ENCODE measurements around the gene MCCC2.
"Not testable (repeated sequence)": the region's sequence is repeated elsewhere in the genome, so short reads cannot be mapped to it uniquely, and the experiment has no call there.

Gene MCCC2

DNA sequence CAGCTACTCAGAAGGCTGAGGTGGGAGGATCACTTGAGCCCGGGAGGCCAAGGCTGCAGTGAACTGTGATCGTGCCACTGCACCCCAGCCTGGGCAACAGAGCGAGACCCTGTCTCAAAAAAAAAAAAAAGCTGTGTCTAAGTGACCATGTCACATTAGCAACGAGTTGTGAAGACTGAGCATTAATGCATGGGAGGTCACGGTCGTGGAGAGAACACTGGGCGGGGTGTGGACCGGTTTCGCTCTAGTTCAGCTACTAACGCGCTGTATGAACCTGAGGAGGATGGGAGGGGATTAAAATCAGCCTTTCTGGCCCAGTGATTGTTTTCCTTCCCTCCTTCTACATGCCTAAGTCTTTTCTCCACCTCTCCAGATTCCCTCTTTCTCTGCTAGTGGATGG is 75.2 kb downstream of the MCCC2 start:
- DNase-seq (ENCODE audit: low read depth in 2 of 2): no peak

DNA sequence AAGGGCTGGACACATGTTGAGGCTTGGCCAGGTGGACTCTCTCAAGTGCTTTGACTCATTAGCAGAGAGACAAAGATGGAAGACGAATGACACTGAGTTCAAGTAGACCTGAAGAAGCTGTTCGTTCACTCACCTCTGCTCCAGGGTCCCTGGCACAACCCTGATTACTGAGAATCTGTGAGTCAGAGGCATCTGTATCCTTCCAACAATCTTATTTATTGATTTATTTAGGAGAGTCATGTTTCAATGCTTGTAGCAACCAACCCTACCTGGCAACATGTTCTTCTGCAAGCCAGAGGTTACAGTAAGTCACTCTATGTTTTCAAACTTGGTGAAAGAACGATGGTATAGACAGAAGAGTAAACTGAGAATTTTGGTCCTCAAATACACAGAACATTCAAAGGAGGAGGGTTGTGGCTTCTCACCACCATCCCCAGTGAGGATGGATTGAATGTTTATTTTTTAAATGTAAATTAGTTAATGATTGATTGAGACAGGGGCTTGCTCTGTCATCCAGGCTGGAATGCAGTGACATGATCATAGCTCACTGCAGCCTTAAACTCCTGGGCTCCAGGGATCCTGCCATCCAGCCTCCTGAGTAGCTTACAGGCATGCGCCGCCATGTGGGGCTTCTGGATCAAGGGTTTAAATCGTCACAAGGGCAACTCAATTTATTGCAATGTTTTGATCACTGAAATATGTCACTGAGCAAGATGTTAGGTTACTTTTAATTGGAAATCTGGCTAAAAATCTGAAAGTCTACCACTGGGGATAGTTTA is 76.2 kb downstream of the MCCC2 start:
- no peak for DNase-seq (ENCODE audit: low read depth in 2 of 2)

DNA sequence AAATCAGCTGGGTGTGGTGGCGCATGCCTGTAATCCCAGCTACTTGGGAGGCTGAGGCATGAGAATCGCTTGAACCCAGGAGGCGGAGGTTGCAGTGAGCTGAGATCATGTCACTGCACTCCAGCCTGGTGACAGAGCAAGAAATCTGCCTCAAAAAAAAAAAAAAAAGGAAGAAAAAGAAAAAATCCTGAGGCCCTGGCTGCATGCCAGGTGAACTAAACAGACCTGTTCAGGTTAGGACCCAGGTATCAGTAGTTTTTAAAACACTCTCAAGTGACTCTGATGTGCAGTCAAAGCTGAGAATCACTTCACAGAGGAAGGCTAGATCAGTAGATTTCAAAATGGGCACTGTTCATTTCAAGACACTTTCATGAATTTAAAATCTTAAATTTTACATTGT is 77.5 kb downstream of the MCCC2 start:
- not testable (repeated sequence) for DNase-seq (ENCODE audit: low read depth in 2 of 2)

DNA sequence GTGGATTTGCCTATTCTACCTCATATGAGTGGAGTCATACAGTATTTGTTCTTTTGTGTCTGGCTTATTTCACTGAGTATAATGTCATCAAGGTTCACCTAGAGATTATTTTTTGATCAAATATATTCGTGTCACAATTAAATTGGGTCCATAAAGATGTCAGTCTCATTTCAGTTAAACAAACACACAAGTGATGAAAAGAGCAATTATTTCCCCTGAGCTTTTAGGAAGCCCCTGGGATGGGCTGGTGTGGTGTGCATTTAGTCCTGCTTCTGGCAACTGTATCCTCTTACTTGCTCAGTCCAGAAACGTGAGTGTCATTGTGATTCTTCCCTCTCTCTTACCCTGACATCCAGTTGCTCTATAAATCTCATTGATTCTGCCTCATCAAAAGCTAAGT is 79.2 kb downstream of the MCCC2 start:
- no peak for DNase-seq (ENCODE audit: low read depth in 2 of 2)

DNA sequence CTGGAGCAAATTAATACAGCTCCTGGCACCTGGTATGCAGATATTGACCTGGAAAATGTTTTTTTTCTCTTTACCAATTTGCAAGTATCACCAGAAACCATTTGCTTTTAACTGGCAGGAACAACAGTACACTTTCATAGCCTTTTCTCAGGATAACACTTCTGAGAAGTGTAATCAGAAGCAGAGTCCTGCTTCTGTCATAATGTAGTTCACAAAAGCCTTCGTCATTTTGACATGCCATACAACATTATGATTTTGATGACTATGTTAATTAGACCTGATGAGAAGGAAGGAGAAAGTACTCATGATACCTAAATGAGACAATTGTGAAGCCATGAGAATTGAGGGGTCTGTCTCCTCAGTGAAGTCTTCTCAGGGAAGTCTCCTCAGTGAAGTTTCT is 90.8 kb downstream of the MCCC2 start:
- no peak for DNase-seq (ENCODE audit: low read depth in 2 of 2)

DNA sequence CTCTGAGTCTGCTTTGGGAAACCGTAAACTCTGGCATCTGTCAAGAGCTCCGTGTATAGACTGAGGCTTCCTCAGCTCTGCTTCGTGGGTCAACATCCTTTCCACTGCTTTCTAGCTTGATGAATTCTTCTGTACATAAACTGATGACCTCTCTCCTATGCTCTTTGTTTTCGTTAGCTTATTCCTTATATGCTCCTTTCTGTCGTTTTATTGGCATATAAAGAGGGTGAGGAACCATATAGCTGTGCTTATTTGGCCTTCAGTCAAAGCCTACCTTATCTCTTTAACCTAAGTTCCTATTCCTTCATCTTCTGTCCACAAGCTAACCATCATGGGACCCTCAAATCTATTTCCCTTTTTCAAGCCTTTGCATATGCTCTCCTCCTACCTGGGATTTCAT is 92.6 kb downstream of the MCCC2 start:
- no peak for DNase-seq (ENCODE audit: low read depth in 2 of 2)

DNA sequence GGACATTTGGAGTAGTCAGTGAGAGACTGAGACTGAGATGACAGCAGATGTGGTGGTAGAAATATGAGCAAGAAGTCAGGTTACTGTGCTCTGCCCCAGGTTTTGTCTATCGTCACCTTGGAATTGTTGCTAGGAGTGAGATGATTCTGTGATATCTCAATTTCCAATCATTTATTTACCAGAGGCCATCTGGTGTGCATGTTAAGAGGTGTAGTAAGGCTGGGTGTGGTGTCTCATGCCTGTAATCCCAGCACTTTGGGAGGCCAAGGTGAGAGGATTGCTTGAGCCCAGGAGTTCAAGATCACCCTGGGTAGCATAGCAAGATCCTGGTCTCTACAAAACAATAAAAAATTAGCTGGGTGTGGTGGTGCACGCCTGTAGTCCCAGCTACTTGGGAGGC is 93.4 kb downstream of the MCCC2 start:
- DNase-seq (ENCODE audit: low read depth in 2 of 2): no peak

DNA sequence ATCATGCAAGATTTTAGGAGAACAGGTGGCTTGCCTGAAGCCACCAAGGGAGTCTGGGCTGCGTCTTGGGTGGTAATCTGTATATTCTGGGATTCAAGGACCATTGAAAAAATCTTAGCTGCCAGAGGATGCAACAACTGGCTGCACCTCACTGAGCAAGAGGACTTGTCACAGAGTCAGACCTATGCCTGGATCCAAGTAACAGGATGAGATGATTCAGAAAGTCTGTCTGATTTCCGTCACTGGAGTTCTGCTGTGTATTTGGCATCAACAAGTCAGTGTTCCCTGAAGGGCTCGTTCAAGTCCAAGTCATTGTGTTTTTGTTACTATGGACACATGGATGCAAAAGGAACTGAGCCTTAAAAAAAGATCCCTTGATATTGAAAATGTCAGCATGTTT is 94.2 kb downstream of the MCCC2 start:
- no peak for DNase-seq (ENCODE audit: low read depth in 2 of 2)

DNA sequence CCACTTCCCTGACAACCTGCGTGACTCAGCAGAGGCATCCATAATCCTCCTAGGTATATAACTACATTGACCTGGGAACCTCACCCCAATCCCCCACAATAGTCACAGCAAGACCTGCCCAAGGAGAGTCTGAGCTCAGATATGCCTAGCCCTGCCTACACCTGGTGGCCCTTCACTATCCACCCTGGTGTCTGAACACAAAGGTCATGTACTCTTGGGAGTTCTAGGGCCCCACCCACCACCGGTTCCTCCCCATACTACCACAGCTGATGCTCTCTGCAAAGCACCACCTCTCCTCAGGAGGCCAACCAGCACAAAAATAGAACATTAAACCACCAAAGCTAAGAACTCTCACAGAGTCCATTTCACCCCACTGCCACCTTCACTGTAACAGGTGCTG is 97.2 kb downstream of the MCCC2 start:
- DNase-seq (ENCODE audit: low read depth in 2 of 2): no peak

DNA sequence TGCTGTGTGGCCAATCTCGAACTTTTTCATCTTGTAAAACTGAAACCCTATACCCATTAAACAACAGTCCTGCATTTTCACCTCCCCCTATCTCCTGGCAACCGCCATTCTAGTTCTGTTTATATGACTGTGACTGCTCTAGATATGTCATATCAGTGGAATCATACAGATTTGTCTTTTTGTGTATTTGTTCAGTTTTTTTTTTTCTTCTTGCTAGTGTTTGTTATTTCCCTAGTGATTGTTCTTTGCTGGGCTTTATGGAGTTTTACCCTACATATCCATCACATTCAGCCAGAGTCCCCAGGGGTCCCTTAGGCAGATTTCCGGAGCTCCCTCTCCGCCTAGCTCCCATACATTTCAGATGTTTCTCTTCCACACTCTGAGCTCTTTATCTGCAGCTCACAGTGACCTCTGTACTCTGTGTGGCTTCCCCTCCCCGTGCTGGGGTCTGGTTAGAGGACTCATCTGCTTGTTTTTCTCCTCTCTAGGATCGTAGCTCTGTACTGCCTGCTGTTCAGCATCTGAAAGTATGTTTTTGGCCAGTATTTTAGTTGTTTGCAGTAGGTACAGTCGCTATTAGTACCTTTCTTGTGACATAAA is 106.8 kb downstream of the MCCC2 start:
- no peak for DNase-seq (ENCODE audit: low read depth in 2 of 2)

DNA sequence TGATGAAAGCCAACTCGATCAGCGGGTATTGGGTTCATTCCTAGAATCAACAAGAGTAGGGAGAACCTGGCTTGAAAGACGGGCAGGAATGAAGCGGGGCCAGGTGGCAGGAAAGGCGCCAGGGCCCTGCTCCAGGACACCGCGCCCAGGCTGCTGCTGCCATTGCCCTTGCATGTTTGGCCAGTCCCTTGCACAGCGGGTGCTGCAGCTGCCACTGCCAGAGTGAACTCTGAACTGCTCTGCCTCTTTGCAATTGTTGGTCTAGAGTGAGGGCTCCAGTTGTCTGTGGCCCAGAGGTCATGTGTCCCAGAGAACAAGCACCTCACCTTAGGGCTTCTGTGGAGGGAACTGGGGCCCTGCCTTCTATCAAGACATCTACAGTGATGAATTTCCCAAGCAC is 107.9 kb downstream of the MCCC2 start:
- no peak for DNase-seq (ENCODE audit: low read depth in 2 of 2)

DNA sequence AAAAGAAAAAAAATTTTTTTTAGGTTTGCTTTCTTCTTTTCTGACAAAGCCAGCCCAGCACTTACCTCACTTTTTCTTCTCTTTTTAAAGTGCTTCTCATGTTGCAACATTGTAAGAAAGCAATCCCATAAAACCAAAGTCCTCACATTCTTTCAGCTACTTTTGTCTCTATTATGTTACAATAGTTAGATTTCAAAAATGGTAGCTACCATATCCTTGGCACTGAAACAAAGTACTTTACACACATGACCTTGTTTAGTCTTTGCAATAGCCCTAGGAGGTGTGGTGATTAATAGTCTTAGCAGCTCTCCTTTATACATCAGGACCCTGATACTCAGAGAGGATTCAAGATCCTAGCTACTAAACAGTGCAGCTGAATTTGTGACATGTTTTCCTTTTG is 108.5 kb downstream of the MCCC2 start:
- no peak for DNase-seq (ENCODE audit: low read depth in 2 of 2)

DNA sequence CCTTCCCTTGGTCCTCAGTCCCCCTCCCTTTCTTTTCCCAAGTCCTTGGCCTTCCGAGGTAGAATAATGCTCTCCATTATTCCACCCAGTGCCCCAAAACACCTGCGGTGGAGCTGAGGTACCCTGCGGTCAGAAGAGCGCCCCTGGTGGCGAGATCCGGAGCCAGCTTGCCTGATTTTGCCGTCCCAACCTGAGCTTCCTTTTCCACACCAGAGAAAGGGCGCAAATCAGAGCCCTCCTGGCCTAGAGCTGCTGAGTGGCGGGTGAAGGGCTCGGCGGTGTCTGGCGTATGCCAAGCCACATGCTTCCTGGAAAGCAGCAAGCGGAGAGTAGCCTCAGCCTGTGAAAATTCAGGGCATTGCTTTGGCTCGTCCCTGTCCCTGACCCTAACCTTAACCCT is 110.8 kb downstream of the MCCC2 start:
- no peak for DNase-seq (ENCODE audit: low read depth in 2 of 2)

DNA sequence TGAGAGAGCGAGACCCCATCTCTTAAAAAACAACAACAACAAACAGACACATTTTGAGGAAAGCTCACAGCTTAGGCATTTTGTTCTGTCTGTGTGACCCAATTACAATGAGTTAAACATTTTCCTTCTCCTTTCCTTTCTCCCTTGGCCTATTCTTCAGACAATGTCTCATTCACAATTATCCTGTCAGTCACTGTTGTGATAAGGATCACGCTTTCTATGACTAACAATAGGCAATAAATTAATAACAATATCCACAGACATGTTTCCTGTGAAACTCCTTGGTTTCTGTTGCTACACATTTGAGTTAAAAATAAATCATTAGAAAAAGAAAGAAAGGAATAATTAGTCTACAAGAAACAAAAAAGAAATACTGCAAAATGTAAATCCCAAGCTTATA is 112.1 kb downstream of the MCCC2 start:
- no peak for DNase-seq (ENCODE audit: low read depth in 2 of 2)

DNA sequence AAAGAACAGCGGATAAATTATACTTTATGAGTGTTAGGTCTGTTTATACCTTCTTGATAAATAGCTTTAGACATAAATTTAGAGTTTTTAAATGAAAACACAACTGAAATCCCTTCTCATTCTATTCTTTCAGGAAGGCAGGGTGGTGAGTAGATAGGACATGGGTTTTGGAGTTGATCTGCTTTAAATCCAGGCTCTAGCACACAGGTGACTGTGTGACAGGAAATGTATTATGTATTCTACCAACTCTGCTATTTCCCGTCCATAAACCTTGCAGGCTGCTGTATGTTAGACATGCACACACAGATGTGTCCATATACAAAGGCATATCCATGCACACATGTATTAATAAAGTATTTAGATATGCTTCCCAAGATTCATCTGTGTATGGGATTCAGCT is 112.6 kb downstream of the MCCC2 start:
- no peak for DNase-seq (ENCODE audit: low read depth in 2 of 2)

DNA sequence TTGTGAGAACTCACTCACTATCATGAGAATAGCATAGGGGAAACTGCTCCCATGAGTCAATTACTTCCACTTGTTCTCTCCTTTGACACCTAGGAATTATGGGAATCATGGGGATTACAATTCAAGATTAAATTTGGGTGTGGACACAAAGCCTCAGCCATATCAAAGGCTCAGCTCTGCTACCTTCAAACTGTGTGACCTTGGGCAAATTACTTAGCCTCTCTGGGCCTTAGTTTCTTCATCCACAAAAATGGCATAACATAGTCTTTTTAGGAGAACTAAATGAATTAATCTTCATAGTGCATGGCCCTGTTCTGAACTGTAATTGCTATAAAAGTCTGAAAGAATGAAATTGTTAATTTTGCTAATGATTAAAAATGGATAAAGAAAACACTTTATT is 113.7 kb downstream of the MCCC2 start:
- no peak for DNase-seq (ENCODE audit: low read depth in 2 of 2)

DNA sequence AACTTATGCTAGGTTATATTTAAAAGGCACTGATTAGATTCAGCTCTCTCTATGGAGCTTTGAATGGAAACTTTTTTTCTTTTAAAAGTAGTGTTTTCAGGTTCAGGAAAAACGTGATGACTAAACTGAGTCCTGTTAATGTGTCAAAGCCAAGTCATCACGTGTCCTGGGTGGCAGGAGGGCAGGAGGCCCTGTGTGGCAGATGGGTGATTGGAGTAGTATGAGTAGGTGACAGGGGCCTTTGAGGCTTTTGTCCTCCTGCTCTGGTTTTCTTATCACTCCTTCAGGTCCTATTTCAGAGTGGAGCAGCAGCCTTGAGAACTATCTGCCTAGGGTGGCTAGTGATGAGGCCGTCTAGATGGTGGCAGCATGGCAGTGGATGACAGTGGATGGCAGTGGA is 114.3 kb downstream of the MCCC2 start:
- no peak for DNase-seq (ENCODE audit: low read depth in 2 of 2)

DNA sequence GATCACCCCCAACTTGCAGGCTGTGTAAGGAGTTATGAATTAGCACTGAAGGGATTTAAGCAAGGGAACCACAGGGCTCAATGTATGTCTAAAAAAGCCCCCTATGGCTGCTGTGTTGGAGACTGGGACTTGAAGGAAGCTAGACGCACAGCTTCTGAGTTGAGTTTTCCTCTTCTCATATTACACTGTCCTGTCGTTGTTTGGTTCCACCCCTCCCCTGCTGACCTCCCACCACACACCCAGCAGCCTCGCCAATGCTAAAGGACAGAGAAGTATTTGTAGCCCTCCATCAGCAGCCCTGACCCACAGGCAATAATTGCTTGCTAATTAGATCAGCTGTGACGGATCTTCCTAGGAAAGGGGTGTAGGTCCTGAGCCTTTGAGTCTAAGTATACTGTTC is 116.8 kb downstream of the MCCC2 start:
- no peak for DNase-seq (ENCODE audit: low read depth in 2 of 2)

DNA sequence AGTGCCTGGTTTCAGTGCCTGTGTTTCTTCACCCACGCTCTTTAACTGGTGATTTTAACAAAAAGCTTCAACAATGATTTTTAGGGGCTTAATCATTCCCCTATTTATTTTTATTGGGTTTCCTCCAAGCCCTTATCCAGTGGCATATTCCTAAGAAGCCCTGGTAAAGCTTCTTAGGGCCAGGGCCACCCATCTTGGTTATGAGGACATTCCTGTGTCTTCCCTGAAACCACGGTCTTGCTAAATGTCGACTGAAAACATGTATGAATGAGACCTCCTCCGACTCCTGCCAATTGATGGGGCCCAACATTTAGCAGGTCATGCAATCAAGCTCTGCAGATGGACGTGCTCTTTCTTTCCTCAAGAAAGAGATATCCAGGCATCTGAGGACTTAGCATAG is 118.3 kb downstream of the MCCC2 start:
- no peak for DNase-seq (ENCODE audit: low read depth in 2 of 2)

DNA sequence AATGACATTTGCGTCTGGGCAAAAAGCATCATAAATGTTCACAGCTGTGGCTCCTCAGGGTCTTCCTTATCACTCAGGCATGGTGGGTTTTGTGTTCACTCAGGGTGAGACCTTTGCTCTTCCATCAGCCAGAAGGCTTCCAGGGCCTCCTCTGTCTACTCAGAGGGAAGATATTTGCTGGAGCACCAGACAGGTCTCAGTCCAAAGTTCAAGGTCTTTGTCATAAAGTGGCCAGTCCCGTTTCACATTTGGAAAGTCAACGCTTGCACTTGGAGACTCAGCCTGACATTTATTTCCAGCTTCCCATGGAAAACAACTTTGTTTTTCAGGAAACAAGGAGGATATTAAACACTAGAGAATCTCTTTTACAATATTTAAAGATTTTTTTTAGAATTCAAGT is 119.8 kb downstream of the MCCC2 start:
- DNase-seq (ENCODE audit: low read depth in 2 of 2): no peak
